ENCODE measurements around the gene FRAS1. TPM values are rescaled to one million over a fixed set of nuclear protein-coding genes. Genes with fewer than 3 reads are reported as not detected.

Gene FRAS1
- total RNA-seq, 2 donors from 2014 or later = 6.4 to 11.0 TPM

- Histone ChIP-seq H3K4me3 (no peak overlapping the region), H3K4me1 (replicated peaks) (no peaks in the 10 kb centered on the region), H3K27me3 (replicated peaks; ENCODE audit: insufficient read depth) (no peaks in the 10 kb centered on the region), H3K27ac (no peak overlapping the region), H3K36me3 (no peaks in the 10 kb centered on the region), H3K9me3 (no peaks in the 10 kb centered on the region)
- no peak for TF ChIP-seq POLR2A (IDR thresholded peaks at IDR 0.05)
- WGBS = 90% methylated on average over 3 of the region's 3 CpGs
- intact Hi-C loops (cut with DNase I) = no loop called here
- no peak for DNase-seq (ENCODE audit: low spot score)
These were observed 411.1 kb downstream of the FRAS1 start for GRCh38 chr4:78468272-78468671.

- intact Hi-C loops (cut with DNase I) = no loop called here
- 83% methylated on average over 3 of the region's 3 CpGs for WGBS
- no peaks in the 10 kb centered on the region for H3K27me3 ChIP-seq (replicated peaks; ENCODE audit: insufficient read depth)
- no peaks in the 10 kb centered on the region for H3K4me1 ChIP-seq (replicated peaks)
- H3K9me3 ChIP-seq = no peaks in the 10 kb centered on the region
- H3K36me3 ChIP-seq = no peaks in the 10 kb centered on the region
- DNase-seq (ENCODE audit: low spot score) = no peak
- no peak overlapping the region for H3K4me3 ChIP-seq
- no peak overlapping the region for H3K27ac ChIP-seq
- TF ChIP-seq POLR2A (IDR thresholded peaks at IDR 0.05) (no peak), CTCF (IDR thresholded peaks at IDR 0.05) (no peak), POLR2AphosphoS5 (IDR thresholded peaks at IDR 0.05) (no peak)
These were observed 419.1 kb downstream of the FRAS1 start for GRCh38 chr4:78476108-78476704.

GRCh38 chr4:78477276-78477675 is 420.2 kb downstream of the FRAS1 start:
- H3K4me3 ChIP-seq = no peak overlapping the region
- H3K9me3 ChIP-seq = no peaks in the 10 kb centered on the region
- no peaks in the 10 kb centered on the region for H3K27me3 ChIP-seq (replicated peaks; ENCODE audit: insufficient read depth)
- no peak for DNase-seq (ENCODE audit: low spot score)
- 2% methylated on average over 1 of the region's 1 CpG for WGBS
- no peak overlapping the region for H3K27ac ChIP-seq
- H3K36me3 ChIP-seq = no peaks in the 10 kb centered on the region
- intact Hi-C loops (cut with DNase I) = no loop called here
- TF ChIP-seq POLR2AphosphoS5 (IDR thresholded peaks at IDR 0.05) (no peak), CTCF (IDR thresholded peaks at IDR 0.05) (no peak), POLR2A (IDR thresholded peaks at IDR 0.05) (no peak)
- H3K4me1 ChIP-seq (replicated peaks) = no peaks in the 10 kb centered on the region

DNA sequence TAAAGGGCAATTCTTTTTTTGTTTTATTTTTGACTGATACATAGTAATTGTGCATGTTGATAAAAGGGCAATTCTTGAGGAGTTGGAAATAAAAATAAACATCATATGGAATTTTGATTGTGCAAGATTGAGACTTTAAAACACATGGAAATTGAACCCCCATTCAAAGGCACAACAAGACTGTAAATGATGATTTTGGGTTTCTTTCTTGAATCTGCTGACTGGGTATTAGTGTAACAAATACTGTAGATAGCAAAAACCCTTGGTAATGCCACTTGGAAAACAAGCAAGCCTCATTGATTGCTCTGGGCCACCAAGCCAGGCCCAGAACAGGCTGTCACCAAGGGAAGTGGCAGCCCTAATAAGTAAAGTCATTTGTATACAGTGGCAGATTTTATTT is 421.4 kb downstream of the FRAS1 start:
- Histone ChIP-seq H3K4me1 (replicated peaks) (no peaks in the 10 kb centered on the region), H3K4me3 (no peak overlapping the region), H3K27me3 (replicated peaks; ENCODE audit: insufficient read depth) (no peaks in the 10 kb centered on the region), H3K27ac (no peak overlapping the region), H3K9me3 (no peaks in the 10 kb centered on the region), H3K36me3 (no peaks in the 10 kb centered on the region)
- DNase-seq (ENCODE audit: low spot score) = no peak
- intact Hi-C loops (cut with DNase I) = no loop called here
- TF ChIP-seq POLR2AphosphoS5 (IDR thresholded peaks at IDR 0.05) (no peak), CTCF (IDR thresholded peaks at IDR 0.05) (no peak), POLR2A (IDR thresholded peaks at IDR 0.05) (no peak)

DNA sequence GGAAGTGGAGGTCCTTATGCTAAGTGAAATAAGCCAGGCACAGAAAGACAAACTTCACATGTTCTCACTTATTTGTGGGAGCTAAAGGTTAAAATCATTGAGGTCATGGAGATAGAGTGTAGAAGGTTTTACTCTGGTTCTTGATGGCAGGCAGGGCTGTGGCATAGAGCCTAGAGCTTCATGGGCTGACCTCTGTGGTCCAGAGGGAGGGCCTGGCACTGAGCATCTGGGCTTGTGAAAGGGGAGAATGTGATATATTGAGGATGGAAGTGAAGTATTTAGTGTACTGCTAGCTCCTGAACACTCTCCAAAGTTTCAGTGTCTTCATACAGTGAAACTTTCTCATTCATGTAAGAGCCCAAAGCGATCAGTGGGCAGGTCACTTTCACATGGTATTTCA is 423.2 kb downstream of the FRAS1 start:
- WGBS = 94% methylated on average over 1 of the region's 1 CpG
- DNase-seq (ENCODE audit: low spot score) = no peak
- Histone ChIP-seq H3K4me3 (no peak overlapping the region), H3K27ac (no peak overlapping the region), H3K36me3 (no peaks in the 10 kb centered on the region), H3K27me3 (replicated peaks; ENCODE audit: insufficient read depth) (no peaks in the 10 kb centered on the region), H3K4me1 (replicated peaks) (no peaks in the 10 kb centered on the region), H3K9me3 (no peaks in the 10 kb centered on the region)
- no peak for TF ChIP-seq POLR2A (IDR thresholded peaks at IDR 0.05)
- intact Hi-C loops (cut with DNase I) = no loop called here

DNA sequence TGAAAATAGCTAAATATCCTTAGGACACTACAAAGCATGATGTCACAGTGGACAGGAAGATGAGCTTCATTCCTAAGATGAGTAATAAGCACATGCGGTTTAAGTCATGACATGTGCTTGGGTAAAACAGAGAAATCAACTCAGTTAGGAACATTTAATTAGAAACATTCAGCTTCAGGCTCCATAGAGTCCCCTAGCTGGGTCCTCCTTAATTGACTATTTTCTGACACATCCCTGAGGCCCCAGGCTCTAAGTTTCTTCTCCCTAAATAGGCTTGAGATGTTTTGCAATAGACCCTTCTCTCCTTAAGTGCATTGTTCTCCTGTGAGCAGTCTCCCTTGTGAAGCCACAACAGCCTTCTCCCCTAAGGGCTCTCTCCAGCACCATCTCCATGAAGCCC is 424.1 kb downstream of the FRAS1 start:
- intact Hi-C loops (cut with DNase I) = no loop called here
- no peak overlapping the region for H3K27ac ChIP-seq
- no peaks in the 10 kb centered on the region for H3K27me3 ChIP-seq (replicated peaks; ENCODE audit: insufficient read depth)
- no peaks in the 10 kb centered on the region for H3K4me1 ChIP-seq (replicated peaks)
- 97% methylated on average over 1 of the region's 1 CpG for WGBS
- no peak overlapping the region for H3K4me3 ChIP-seq
- no peaks in the 10 kb centered on the region for H3K36me3 ChIP-seq
- no peak for TF ChIP-seq CTCF (IDR thresholded peaks at IDR 0.05)
- no peak for TF ChIP-seq POLR2AphosphoS5 (IDR thresholded peaks at IDR 0.05)
- TF ChIP-seq POLR2A (IDR thresholded peaks at IDR 0.05) = no peak
- DNase-seq (ENCODE audit: low spot score) = no peak
- H3K9me3 ChIP-seq = no peaks in the 10 kb centered on the region

All from prostate gland (tissue), 2 donors.